Common myeloid progenitor, CD34-positive (primary cell): Measurements from ENCODE around the gene SLF2.
A peak's percentile ranks its signal among the peaks of the same experiment; 100 is the strongest.

Experiments
- CTCF ChIA-PET: fragments of 350-600 bp; sonication (Branson Sonifier 250); formaldehyde crosslinking; loops from one replicate; lab custom pipeline; 2021; ENCODE audit warnings: antibody characterized with exemption; lab: Charles Lee
- POLR2A ChIA-PET: fragments of 350-600 bp; sonication (Branson Sonifier 250); formaldehyde crosslinking; loops from one replicate; lab custom pipeline; 2021; ENCODE audit warnings: antibody characterized with exemption; lab: Charles Lee
- DNase-seq, 3 donors: peaks; one replicate each; pipeline versions ENCODE4 v3.0.0 to v3.0.0-alpha.2; 2013
- H3K27ac ChIP-seq, 2 experiments: 1 replicate in 1 of 2; 2 replicates in 1 of 2; pipeline ENCODE4 v1.7.0; 2013; ENCODE audit warnings: inconsistent platforms in 2 of 2, low read length in 2 of 2, mild to moderate bottlenecking in 2 of 2, low read depth in 1 of 2, moderate library complexity in 1 of 2; ENCODE audit not compliant: severe bottlenecking in 2 of 2, insufficient read depth in 1 of 2, poor library complexity in 1 of 2
- H3K27me3 ChIP-seq, 5 experiments: replicated peaks in 2 of 5; 1 replicate in 3 of 5; 2 replicates in 2 of 5; pipeline versions ENCODE4 v1.6.1 to v1.7.0; 2013; ENCODE audit warnings: low read length in 4 of 5, mild to moderate bottlenecking in 2 of 5, moderate library complexity in 2 of 5, inconsistent platforms in 1 of 5; ENCODE audit not compliant: insufficient read depth in 5 of 5, control insufficient read depth in 4 of 5
- H3K36me3 ChIP-seq, 4 experiments: 1 replicate in 2 of 4; 2 replicates in 2 of 4; pipeline versions ENCODE4 v1.6.1 to v1.7.0; 2013; ENCODE audit warnings: low read length in 3 of 4, control low read depth in 1 of 4, mild to moderate bottlenecking in 1 of 4; ENCODE audit not compliant: control insufficient read depth in 4 of 4, insufficient read depth in 4 of 4
- H3K4me1 ChIP-seq, 4 experiments: 1 replicate in 3 of 4; 2 replicates in 1 of 4; pipeline versions ENCODE4 v1.6.1 to v1.7.1; 2013; ENCODE audit warnings: low read length in 3 of 4, mild to moderate bottlenecking in 3 of 4, control low read depth in 1 of 4, inconsistent platforms in 1 of 4, moderate library complexity in 1 of 4; ENCODE audit not compliant: control insufficient read depth in 4 of 4, insufficient read depth in 4 of 4; ENCODE audit errors: control extremely low read depth in 1 of 4
- H3K4me3 ChIP-seq, 7 experiments: 1 replicate in 4 of 7; 2 replicates in 3 of 7; pipeline versions ENCODE4 v1.5.1 to v1.7.0; 2013; ENCODE audit warnings: mild to moderate bottlenecking in 7 of 7, low read length in 6 of 7, moderate library complexity in 6 of 7, inconsistent platforms in 2 of 7, low read depth in 2 of 7, control low read depth in 1 of 7; ENCODE audit not compliant: insufficient read depth in 4 of 7, control insufficient read depth in 1 of 7; ENCODE audit errors: extremely low read depth in 1 of 7
- H3K9me3 ChIP-seq, 5 experiments: 1 replicate in 4 of 5; 2 replicates in 1 of 5; pipeline versions ENCODE4 v1.6.1 to v1.7.1; 2013; ENCODE audit warnings: low read length in 4 of 5, mild to moderate bottlenecking in 2 of 5, inconsistent platforms in 1 of 5, low read depth in 1 of 5, moderate library complexity in 1 of 5; ENCODE audit not compliant: control insufficient read depth in 4 of 5, insufficient read depth in 2 of 5; ENCODE audit errors: control extremely low read depth in 1 of 5
- WGBS: methylation state at CpG from one replicate; pipeline ENCODE4 v1.1.5; 2013; ENCODE audit not compliant: insufficient coverage; 5-methylcytosine and 5-hydroxymethylcytosine counted together

SLF2 gene

GRCh38 chr10:101011517-101012423, 99.0 kb downstream of the SLF2 start:
- H3K4me1 ChIP-seq, result peaks cover 0 to 16% (median 13%) of the 10 kb centered on the region in 4 experiments
- peaks cover 0 to 7% (median 3%) of the 10 kb centered on the region in 5 experiments for H3K27me3 ChIP-seq
- 80% methylated on average over 17 of the region's 22 CpGs for WGBS
- H3K27ac ChIP-seq, result no peak overlapping the region
- H3K9me3 ChIP-seq, result no peaks in the 10 kb centered on the region
- CTCF ChIA-PET, result interaction anchor here (0.9 to 7.5 kb wide), 12 partner anchors 8 to 54 kb away, joined by 3 to 152 read pairs (median 4); partner anchors contain the start of genes LZTS2 and SEMA4G
- POLR2A ChIA-PET, result interaction anchor here (1.4 kb wide), 1 partner anchor 10 kb away, joined by 5 read pairs; no protein-coding TSS in a partner anchor
- peaks cover 0 to 8% (median 3%) of the 10 kb centered on the region in 4 experiments for H3K36me3 ChIP-seq
- DNase-seq, result peak in 1 of 3 donors; percentile 24
- no peak overlapping the region for H3K4me3 ChIP-seq

DNA sequence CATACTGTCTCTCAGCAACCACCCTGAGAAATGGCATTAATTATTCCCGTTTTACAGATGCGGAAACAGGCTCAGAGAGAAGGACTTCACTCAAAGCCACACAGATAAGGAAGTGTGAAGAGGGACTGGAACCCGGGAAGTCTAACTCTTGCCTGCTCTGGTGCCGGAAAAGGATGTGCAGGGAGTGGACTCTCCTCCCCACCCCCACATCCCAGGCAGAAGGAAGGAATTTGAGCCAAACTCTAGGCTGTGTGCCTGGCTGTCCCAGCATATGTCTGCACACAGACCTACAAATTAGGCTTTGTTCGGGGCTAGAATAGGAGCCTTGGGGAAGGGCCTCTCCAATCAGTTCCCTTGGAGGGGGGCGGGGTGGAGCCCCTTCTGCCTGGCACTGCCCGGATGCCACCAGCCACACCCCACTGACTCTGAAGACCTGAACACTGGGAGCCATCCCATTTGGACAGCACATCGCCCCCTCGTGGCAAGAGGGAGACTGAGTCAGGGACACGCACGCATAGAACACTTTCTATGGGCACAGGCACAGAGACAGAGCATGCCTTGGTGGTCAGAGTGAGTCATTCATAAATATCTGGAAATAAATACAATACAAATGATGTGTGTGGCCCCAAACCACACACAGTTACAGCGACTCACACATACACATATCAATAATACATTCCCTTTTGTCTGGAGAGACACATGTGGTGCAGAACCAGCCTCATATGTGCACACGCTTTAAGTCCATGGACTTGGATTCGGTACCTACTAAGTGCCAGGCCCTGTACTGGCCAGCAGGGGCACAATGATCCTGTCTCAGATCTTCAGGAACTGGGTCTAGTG, 100.0 kb downstream of the SLF2 start:
- CTCF ChIA-PET, result interaction anchor here (0.9 to 7.5 kb wide), 10 partner anchors 15 to 55 kb away, joined by 3 to 152 read pairs (median 4); partner anchors contain the start of genes LZTS2 and SEMA4G
- Histone ChIP-seq H3K4me3 (no peak overlapping the region), H3K27me3 (peaks cover 0 to 15% (median 3%) of the 10 kb centered on the region in 5 experiments), H3K36me3 (no peaks in the 10 kb centered on the region), H3K9me3 (no peaks in the 10 kb centered on the region), H3K4me1 (peaks cover 0 to 16% (median 14%) of the 10 kb centered on the region in 4 experiments), H3K27ac (no peak overlapping the region)
- POLR2A ChIA-PET, result no interaction called here
- 21% methylated on average over 9 of the region's 14 CpGs for WGBS
- peak; percentile 87 to 90 (median 90) for DNase-seq

GRCh38 chr10:101013365-101013825, 100.6 kb downstream of the SLF2 start:
- Histone ChIP-seq H3K36me3 (no peaks in the 10 kb centered on the region), H3K4me1 (peaks cover 0 to 21% (median 19%) of the 10 kb centered on the region in 4 experiments), H3K4me3 (no peak overlapping the region), H3K27me3 (peaks cover 0 to 21% (median 3%) of the 10 kb centered on the region in 5 experiments), H3K27ac (no peak overlapping the region), H3K9me3 (no peaks in the 10 kb centered on the region)
- DNase-seq, result no peak
- 74% methylated on average over 8 of the region's 9 CpGs for WGBS
- CTCF ChIA-PET, result interaction anchor here (1.3 to 7.3 kb wide), 8 partner anchors 15 to 68 kb away, joined by 3 to 311 read pairs (median 40); partner anchors contain the start of genes LZTS2, MRPL43, PDZD7 and SEMA4G
- POLR2A ChIA-PET, result interaction anchor here (0.7 kb wide), 1 partner anchor 33 kb away, joined by 11 read pairs; no protein-coding TSS in a partner anchor

- DNase-seq, result peak; percentile 56 to 71 (median 66)
- peaks cover 0 to 31% (median 29%) of the 10 kb centered on the region in 4 experiments for H3K4me1 ChIP-seq
- ChIA-PET CTCF (interaction anchor here (0.8 to 7.3 kb wide), 18 partner anchors 14 to 137 kb away, joined by 3 to 311 read pairs (median 6); partner anchors contain the start of genes LZTS2, MRPL43, PDZD7 and SEMA4G), POLR2A (interaction anchor here (0.7 kb wide), 1 partner anchor 34 kb away, joined by 11 read pairs; no protein-coding TSS in a partner anchor)
- 13% methylated on average over 10 of the region's 11 CpGs for WGBS
- peaks cover 0 to 29% (median 3%) of the 10 kb centered on the region in 5 experiments for H3K27me3 ChIP-seq
- H3K36me3 ChIP-seq, result no peaks in the 10 kb centered on the region
- no peak overlapping the region for H3K27ac ChIP-seq
- H3K4me3 ChIP-seq, result no peak overlapping the region
- H3K9me3 ChIP-seq, result no peaks in the 10 kb centered on the region
Measured at GRCh38 chr10:101014230-101014884, 101.6 kb downstream of the SLF2 start.
